HG02852 (cell line): ENCODE results near the gene ZNF511.
A peak's percentile ranks its signal among the peaks of the same experiment; 100 is the strongest.

ENCODE experiments used
- ATAC-seq: cut with Tn5 transposase; IDR thresholded peaks from one replicate; pipeline ENCODE4 v1.9.1; 2021; ENCODE audit warnings: mild to moderate bottlenecking, moderate library complexity; ENCODE audit not compliant: unreplicated experiment

ZNF511 gene

GRCh38 chr10:133351408-133352318 lies 42.9 kb downstream of the ZNF511 start:
- no peak for ATAC-seq

GRCh38 chr10:133353202-133353959 lies 44.7 kb downstream of the ZNF511 start:
- no peak for ATAC-seq

DNA sequence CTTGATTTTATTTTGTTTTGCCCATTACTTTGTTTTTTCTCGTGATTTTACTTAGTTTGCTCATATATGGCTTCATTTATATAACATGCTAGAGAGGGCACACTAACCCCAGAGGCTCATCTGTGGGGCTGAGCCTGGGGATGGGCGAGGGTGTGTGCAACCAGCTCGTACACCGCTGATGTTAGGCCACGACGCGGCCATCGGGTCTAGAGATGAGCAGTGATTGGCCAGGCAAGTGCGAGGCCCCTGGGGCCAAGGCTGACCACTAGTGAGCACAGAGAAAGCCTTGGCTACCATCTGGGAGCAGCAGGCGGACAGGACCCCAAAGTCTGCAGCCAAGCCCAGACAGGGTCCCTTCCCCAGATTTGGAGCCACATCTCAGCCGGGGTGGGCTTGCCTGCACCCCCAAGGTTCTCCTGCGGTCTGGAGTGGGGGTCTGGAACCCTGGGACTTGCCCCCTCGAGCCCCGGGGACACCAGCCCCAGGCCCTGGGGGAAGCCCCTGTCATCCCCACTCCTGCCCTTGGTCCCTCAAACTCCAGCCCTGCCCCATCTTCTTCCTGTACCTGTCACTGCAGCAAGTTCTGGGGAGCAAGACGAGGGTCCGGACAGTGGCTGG lies 45.4 kb downstream of the ZNF511 start:
- no peak for ATAC-seq

DNA sequence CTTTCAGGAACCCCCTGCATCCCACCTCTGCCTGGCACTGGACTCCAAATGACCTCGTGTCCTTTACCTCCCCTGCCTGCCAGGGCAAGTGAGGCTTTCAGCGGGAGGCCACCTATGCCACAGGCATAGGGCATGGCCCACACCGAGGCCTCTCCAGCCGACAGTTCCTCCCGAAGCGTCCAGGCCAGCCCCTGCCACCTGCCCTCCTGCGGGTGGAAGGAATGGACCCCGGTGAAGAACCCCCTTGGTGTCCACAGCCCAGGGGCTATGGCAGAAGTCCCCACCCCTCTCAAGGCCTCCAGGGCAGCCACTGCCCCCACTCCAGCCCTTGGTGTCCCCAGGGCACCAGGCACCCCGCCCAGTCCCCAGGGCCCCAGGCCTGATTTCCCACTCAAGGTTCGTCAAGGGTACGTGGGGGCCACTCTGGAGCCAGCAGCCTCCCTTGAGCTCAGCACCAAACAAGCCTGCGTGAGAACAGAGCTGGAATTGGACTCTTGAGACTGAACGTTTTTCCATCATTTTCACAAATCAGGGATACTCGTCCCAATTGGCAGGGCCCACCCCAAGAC lies 46.0 kb downstream of the ZNF511 start:
- ATAC-seq, result no peak

GRCh38 chr10:133355266-133355665 lies 46.6 kb downstream of the ZNF511 start:
- ATAC-seq, result no peak

DNA sequence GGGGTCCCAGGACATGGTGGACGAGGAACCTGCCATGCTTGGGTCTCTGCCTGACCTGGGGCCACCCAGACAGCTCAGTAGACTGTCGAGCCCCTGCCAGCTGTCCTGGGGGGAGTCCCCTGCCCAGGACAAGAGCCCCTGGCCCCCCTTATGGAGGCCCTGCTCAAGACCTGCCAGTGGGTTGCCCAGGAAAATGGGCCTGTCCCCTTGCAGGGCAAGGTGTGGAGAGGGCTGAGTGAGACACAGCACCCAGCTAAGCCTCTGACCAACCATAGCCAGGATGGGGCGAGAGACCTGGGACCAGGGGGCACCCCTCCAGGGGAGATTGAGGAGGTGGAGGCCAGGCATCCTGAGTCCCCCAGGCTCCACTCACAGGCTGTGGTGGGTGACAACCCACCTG lies 47.3 kb downstream of the ZNF511 start:
- no peak for ATAC-seq

- no peak for ATAC-seq
These were observed 48.0 kb downstream of the ZNF511 start for GRCh38 chr10:133356549-133357284.

GRCh38 chr10:133357285-133358161 lies 48.8 kb downstream of the ZNF511 start, which contains the start of gene FUOM:
FUOM (minus strand) TSS chr10:133358019; CDS start chr10:133358007, 12 bp downstream.
- ATAC-seq, result peak; percentile 82

- ATAC-seq, result no peak
These were observed 49.6 kb downstream of the ZNF511 start for GRCh38 chr10:133358162-133358924.

DNA sequence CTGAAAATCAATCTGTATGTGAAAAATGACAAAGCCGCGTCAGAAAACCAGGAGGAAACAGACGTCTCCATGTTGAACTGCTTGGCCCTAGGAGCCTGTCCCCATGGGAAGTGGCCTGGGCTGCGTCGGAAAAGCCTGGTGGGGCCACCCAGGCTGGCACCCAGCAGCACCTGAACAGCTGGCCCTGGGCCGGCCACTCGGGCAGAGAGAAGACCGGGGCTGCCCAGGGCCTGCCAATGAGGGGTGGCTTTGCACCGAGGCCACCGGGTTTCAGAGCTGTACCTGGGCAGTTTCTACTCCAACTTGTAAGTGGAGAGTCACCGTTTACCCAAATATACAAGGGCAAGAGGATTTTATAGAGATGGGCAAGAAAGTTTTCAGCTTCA lies 50.2 kb downstream of the ZNF511 start:
- ATAC-seq, result no peak

GRCh38 chr10:133359554-133359971 lies 50.8 kb downstream of the ZNF511 start:
- ATAC-seq, result no peak

GRCh38 chr10:133359972-133360610 lies 51.4 kb downstream of the ZNF511 start:
- ATAC-seq, result no peak

DNA sequence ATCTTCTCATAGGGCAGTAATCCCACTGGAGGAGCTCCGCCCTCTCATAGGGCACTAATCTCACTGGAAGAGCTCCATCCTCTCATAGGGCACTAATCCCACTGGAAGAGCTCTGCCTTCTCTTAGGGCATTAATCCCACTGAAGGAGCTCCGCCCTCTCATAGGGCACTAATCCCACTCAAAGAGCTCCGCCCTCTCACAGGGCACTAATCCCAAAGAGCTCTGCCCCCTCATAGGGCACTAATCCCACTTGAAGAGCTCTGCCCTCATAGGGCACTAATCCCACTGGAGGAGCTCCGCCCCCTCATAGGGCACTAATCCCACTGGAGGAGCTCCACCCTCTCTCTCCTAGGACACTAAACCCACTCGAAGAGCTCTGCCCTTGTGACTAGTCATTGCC lies 52.5 kb downstream of the ZNF511 start:
- ATAC-seq, result no peak

GRCh38 chr10:133361773-133362441 lies 53.2 kb downstream of the ZNF511 start:
- ATAC-seq, result peak; percentile 28
